Mesenchymal stem cell (in vitro differentiated cells and primary cell): ENCODE measurements around the gene USP7.
"Not testable (repeated sequence)": the region's sequence is repeated elsewhere in the genome, so short reads cannot be mapped to it uniquely, and the experiment has no call there.

Experiments used
- DNase-seq: peaks from one replicate; pipeline ENCODE4 v3.0.0-alpha.2; 2013
- H2AFZ ChIP-seq: one replicate; pipeline ENCODE4 v1.6.1; 2013; ENCODE audit warnings: low read depth, mild to moderate bottlenecking, control low read depth, inconsistent platforms, low read length, moderate library complexity
- H2AK5ac ChIP-seq: 2 replicates; pipeline ENCODE4 v1.6.1; 2013; ENCODE audit warnings: low read length, moderate library complexity, mild to moderate bottlenecking, inconsistent platforms; ENCODE audit not compliant: severe bottlenecking
- H2BK120ac ChIP-seq: one replicate; pipeline ENCODE4 v1.6.1; 2013; ENCODE audit warnings: low read depth, mild to moderate bottlenecking, inconsistent platforms, low read length, moderate library complexity
- H2BK12ac ChIP-seq, 2 experiments: one replicate each; pipeline ENCODE4 v1.6.1; 2013; ENCODE audit warnings: inconsistent platforms in 2 of 2, low read length in 2 of 2, mild to moderate bottlenecking in 2 of 2, moderate library complexity in 2 of 2, control low read depth in 1 of 2
- H2BK15ac ChIP-seq: one replicate; pipeline ENCODE4 v1.6.1; 2013; ENCODE audit warnings: mild to moderate bottlenecking, low read depth, inconsistent platforms; ENCODE audit not compliant: poor library complexity, severe bottlenecking
- H2BK5ac ChIP-seq: 2 replicates; pipeline ENCODE4 v1.6.1; 2013; ENCODE audit warnings: low read depth, mild to moderate bottlenecking, low read length, control low read depth, inconsistent platforms; ENCODE audit not compliant: poor library complexity, severe bottlenecking
- H3K14ac ChIP-seq, 2 experiments: one replicate each; pipeline ENCODE4 v1.6.1; 2013; ENCODE audit warnings: inconsistent platforms in 2 of 2, low read length in 2 of 2, control low read depth in 1 of 2, mild to moderate bottlenecking in 1 of 2, moderate library complexity in 1 of 2
- H3K18ac ChIP-seq, 2 experiments: one replicate each; pipeline ENCODE4 v1.6.1; 2013; ENCODE audit warnings: inconsistent platforms in 2 of 2, low read length in 2 of 2, control low read depth in 1 of 2, low read depth in 1 of 2, mild to moderate bottlenecking in 1 of 2
- H3K23ac ChIP-seq, 2 experiments: one replicate each; pipeline ENCODE4 v1.6.1; 2013; ENCODE audit warnings: inconsistent platforms in 2 of 2, low read length in 2 of 2, mild to moderate bottlenecking in 2 of 2, moderate library complexity in 2 of 2, control low read depth in 1 of 2
- H3K27ac ChIP-seq: 2 replicates; pipeline ENCODE4 v1.5.1; 2013; ENCODE audit warnings: mild to moderate bottlenecking, moderate library complexity, low read length, control low read depth, inconsistent platforms; ENCODE audit not compliant: poor library complexity, severe bottlenecking
- H3K27me3 ChIP-seq, 2 experiments: 2 replicates each; pipeline versions ENCODE4 v1.6.1 to v1.7.0; 2013; ENCODE audit warnings: low read length in 2 of 2, mild to moderate bottlenecking in 2 of 2, moderate library complexity in 2 of 2, control low read depth in 1 of 2, inconsistent platforms in 1 of 2; ENCODE audit not compliant: control insufficient read depth in 1 of 2, insufficient read depth in 1 of 2
- H3K36me3 ChIP-seq, 2 experiments: 2 replicates each; pipeline versions ENCODE4 v1.6.1 to v1.7.0; 2013; ENCODE audit warnings: low read length in 2 of 2, control low read depth in 1 of 2, inconsistent platforms in 1 of 2, low read depth in 1 of 2, mild to moderate bottlenecking in 1 of 2; ENCODE audit not compliant: insufficient read depth in 2 of 2, control insufficient read depth in 1 of 2
- H3K4ac ChIP-seq, 2 experiments: one replicate each; pipeline ENCODE4 v1.6.1; 2013; ENCODE audit warnings: inconsistent platforms in 2 of 2, low read length in 2 of 2, mild to moderate bottlenecking in 2 of 2, moderate library complexity in 2 of 2, control low read depth in 1 of 2, low read depth in 1 of 2
- H3K4me1 ChIP-seq: 2 replicates; pipeline ENCODE4 v1.6.1; 2013; ENCODE audit warnings: low read depth, low read length, control low read depth; ENCODE audit not compliant: control insufficient read depth, insufficient read depth
- H3K4me2 ChIP-seq: 2 replicates; pipeline ENCODE4 v1.6.1; 2013; ENCODE audit warnings: low read length, mild to moderate bottlenecking, inconsistent platforms; ENCODE audit not compliant: poor library complexity, severe bottlenecking
- H3K4me3 ChIP-seq, 2 experiments: 2 replicates each; pipeline versions ENCODE4 v1.5.1 to v1.7.0; 2013; ENCODE audit warnings: low read length in 2 of 2, mild to moderate bottlenecking in 2 of 2, control low read depth in 1 of 2, low read depth in 1 of 2; ENCODE audit not compliant: insufficient read depth in 1 of 2
- H3K79me1 ChIP-seq: replicated peaks from 2 replicates; pipeline ENCODE4 v1.6.1; 2013; ENCODE audit warnings: mild to moderate bottlenecking, control low read depth, low read length, inconsistent platforms; ENCODE audit not compliant: poor library complexity, severe bottlenecking
- H3K9ac ChIP-seq: 2 replicates; pipeline ENCODE4 v1.7.0; 2013; ENCODE audit warnings: mild to moderate bottlenecking, low read length, moderate library complexity
- H3K9me3 ChIP-seq: 2 replicates; pipeline ENCODE4 v1.7.0; 2013; ENCODE audit warnings: mild to moderate bottlenecking, low read length; ENCODE audit not compliant: control insufficient read depth
- H4K8ac ChIP-seq: one replicate; pipeline ENCODE4 v1.6.1; 2013; ENCODE audit warnings: inconsistent platforms, mild to moderate bottlenecking, low read length, moderate library complexity
- H4K91ac ChIP-seq: one replicate; pipeline ENCODE4 v1.6.1; 2013; ENCODE audit warnings: mild to moderate bottlenecking, low read length, inconsistent platforms
- WGBS: methylation state at CpG from one replicate; pipeline ENCODE4 v1.1.7; 2013; ENCODE audit warnings: mixed read lengths; 5-methylcytosine and 5-hydroxymethylcytosine counted together

USP7 gene

GRCh38 chr16:8917336-8917735, 46.4 kb downstream of the USP7 start:
- not testable (repeated sequence) for H3K18ac ChIP-seq, H3K23ac ChIP-seq, H2BK15ac ChIP-seq, H2BK12ac ChIP-seq, H3K9ac ChIP-seq, H2BK120ac ChIP-seq, H2AFZ ChIP-seq, H2AK5ac ChIP-seq, H3K27me3 ChIP-seq, H3K4me2 ChIP-seq, H3K4ac ChIP-seq, H4K91ac ChIP-seq, H3K14ac ChIP-seq, H4K8ac ChIP-seq, H2BK5ac ChIP-seq, H3K27ac ChIP-seq, H3K4me3 ChIP-seq, DNase-seq, H3K4me1 ChIP-seq, H3K9me3 ChIP-seq
- Histone ChIP-seq H3K36me3 (peaks cover 48 to 89% of the 10 kb centered on the region in 2 experiments), H3K79me1 (peaks cover 31% of the 10 kb centered on the region)
- 96% methylated on average over 8 of the region's 10 CpGs for WGBS

- no peak overlapping the region for H4K91ac ChIP-seq
These were observed 47.0 kb downstream of the USP7 start for GRCh38 chr16:8916541-8917225.

DNA sequence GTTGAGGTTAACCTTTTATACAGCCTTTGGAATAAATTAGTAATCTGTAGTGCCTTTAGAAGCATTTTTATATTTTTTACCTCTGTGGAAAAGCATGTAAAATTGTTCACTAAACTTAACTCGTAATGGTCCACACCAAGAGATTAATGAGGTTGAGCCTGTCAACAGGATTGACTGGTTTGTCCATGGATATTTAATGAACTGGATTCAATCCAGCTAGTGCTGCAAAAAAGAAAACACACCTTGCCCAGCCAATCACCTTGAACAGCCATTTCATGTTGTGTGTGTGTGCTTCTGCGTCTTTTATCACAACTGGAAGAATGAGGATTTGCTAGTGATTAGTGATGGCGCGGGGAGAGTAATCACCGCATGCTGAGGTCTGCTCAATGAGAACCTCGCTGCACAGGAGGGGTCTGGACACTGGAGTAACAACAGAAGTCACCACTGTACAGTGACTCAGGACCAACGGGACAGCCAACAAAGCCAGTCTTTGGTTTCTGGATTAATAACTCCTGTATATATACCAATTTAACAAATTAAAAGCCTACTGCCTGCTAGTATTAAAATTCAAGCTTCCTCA, 47.9 kb downstream of the USP7 start:
- Histone ChIP-seq H3K9me3 (no peaks in the 10 kb centered on the region), H3K4ac (no peak overlapping the region), H3K4me2 (no peak overlapping the region), H2BK5ac (no peak overlapping the region), H4K91ac (no peak overlapping the region), H3K27me3 (no peaks in the 10 kb centered on the region), H3K9ac (no peak overlapping the region), H3K27ac (no peak overlapping the region), H2AFZ (no peak overlapping the region), H3K36me3 (peaks cover 47 to 91% of the 10 kb centered on the region in 2 experiments), H2BK12ac (no peak overlapping the region), H3K18ac (no peak overlapping the region), H4K8ac (peak overlapping the region; percentile 43), H3K14ac (no peak overlapping the region), H2BK120ac (no peak overlapping the region), H3K23ac (no peak overlapping the region), H3K4me1 (peaks cover 1% of the 10 kb centered on the region), H3K79me1 (peaks cover 35% of the 10 kb centered on the region), H2BK15ac (no peak overlapping the region), H2AK5ac (no peak overlapping the region), H3K4me3 (no peak overlapping the region)
- DNase-seq, result no peak
- WGBS, result 96% methylated on average over 7 of the region's 7 CpGs

More at GRCh38 chr16:8916541-8917225, 47.0 kb downstream of the USP7 start:
- Histone ChIP-seq H2BK120ac (no peak overlapping the region), H3K9ac (no peak overlapping the region), H2BK12ac (no peak overlapping the region), H3K18ac (no peak overlapping the region), H4K8ac (no peak overlapping the region), H3K27me3 (no peaks in the 10 kb centered on the region), H3K36me3 (peaks cover 44 to 89% of the 10 kb centered on the region in 2 experiments), H3K14ac (no peak overlapping the region), H3K79me1 (peaks cover 30% of the 10 kb centered on the region), H3K4me2 (no peak overlapping the region), H3K4ac (no peak overlapping the region), H2AFZ (no peak overlapping the region), H2BK5ac (no peak overlapping the region), H3K9me3 (no peaks in the 10 kb centered on the region), H3K4me1 (peaks cover 1% of the 10 kb centered on the region), H3K4me3 (no peak overlapping the region), H2BK15ac (no peak overlapping the region), H3K27ac (no peak overlapping the region), H3K23ac (no peak overlapping the region), H2AK5ac (no peak overlapping the region)
- DNase-seq, result no peak
- WGBS, result 100% methylated on average over 2 of the region's 5 CpGs

DNA sequence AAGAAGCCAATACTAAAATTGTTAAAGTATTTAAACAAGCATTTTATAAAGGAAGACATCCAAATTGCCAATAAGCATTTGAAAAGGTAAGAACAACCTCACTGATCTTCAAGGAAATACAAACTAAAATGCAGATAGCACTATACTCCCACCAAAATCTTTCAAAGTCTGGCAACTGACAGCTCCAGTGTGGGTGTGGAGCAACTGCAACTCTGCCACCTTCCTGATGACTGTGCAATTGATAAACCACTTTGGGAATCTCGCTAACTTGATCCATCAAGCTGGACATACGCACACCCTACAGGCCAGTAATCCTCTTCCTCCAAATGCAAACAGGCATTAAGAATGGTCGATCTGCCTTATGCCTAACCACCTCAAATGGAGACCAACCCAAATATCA, 49.6 kb downstream of the USP7 start:
- no peak overlapping the region for H4K91ac ChIP-seq
- peaks cover 2% of the 10 kb centered on the region for H3K4me1 ChIP-seq
- H3K14ac ChIP-seq, result no peak overlapping the region

More for the DNA sequence above, 49.6 kb downstream of the USP7 start:
- Histone ChIP-seq H2BK15ac (no peak overlapping the region), H2BK5ac (no peak overlapping the region), H3K36me3 (peaks cover 40 to 94% of the 10 kb centered on the region in 2 experiments), H3K4me2 (no peak overlapping the region), H2AFZ (no peak overlapping the region), H3K23ac (no peak overlapping the region), H3K4me3 (no peak overlapping the region), H2BK12ac (no peak overlapping the region), H3K9me3 (no peaks in the 10 kb centered on the region), H3K79me1 (peaks cover 39% of the 10 kb centered on the region), H3K4ac (no peak overlapping the region), H4K8ac (no peak overlapping the region), H3K9ac (no peak overlapping the region), H2AK5ac (no peak overlapping the region), H3K27me3 (no peaks in the 10 kb centered on the region), H3K18ac (no peak overlapping the region), H3K27ac (no peak overlapping the region), H2BK120ac (no peak overlapping the region)
- DNase-seq, result no peak
- WGBS, result 98% methylated on average over 3 of the region's 3 CpGs
